GM23248 (cell line): Measurements from ENCODE around the gene SUSD4. TPM values are rescaled to one million over a fixed set of nuclear protein-coding genes. Genes with fewer than 3 reads are reported as not detected.

Source experiments
- DNase-seq: peaks from one replicate; pipeline ENCODE4 v3.0.0-alpha.2; 2015
- H2AFZ ChIP-seq: fragments of 200-600 bp; sonication (generic); 2 replicates; pipeline ENCODE4 v1.6.1; 2016; ENCODE audit warnings: antibody characterized with exemption
- H3F3A ChIP-seq: fragments of 200-600 bp; sonication (generic); 2 replicates; pipeline ENCODE4 v1.6.1; 2016; ENCODE audit warnings: mild to moderate bottlenecking, antibody characterized with exemption, mixed run types; ENCODE audit not compliant: insufficient read depth
- H3K27ac ChIP-seq: fragments of 200-600 bp; sonication (generic); 2 replicates; pipeline ENCODE4 v1.5.1; 2016; ENCODE audit warnings: mild to moderate bottlenecking
- H3K27me3 ChIP-seq: fragments of 200-600 bp; sonication (generic); replicated peaks from 2 replicates; pipeline ENCODE4 v1.6.1; 2016; ENCODE audit warnings: mild to moderate bottlenecking; ENCODE audit not compliant: insufficient read depth
- H3K36me3 ChIP-seq: fragments of 200-600 bp; sonication (generic); 2 replicates; pipeline ENCODE4 v1.6.1; 2016; ENCODE audit warnings: low read depth, mild to moderate bottlenecking
- H3K4me1 ChIP-seq: fragments of 200-600 bp; sonication (generic); 2 replicates; pipeline ENCODE4 v1.6.1; 2016; ENCODE audit warnings: mild to moderate bottlenecking; ENCODE audit not compliant: insufficient read depth
- H3K4me2 ChIP-seq: fragments of 200-600 bp; sonication (generic); one replicate; pipeline ENCODE4 v1.6.1; 2016; ENCODE audit warnings: mild to moderate bottlenecking; ENCODE audit not compliant: unreplicated experiment
- H3K4me3 ChIP-seq: fragments of 200-600 bp; sonication (generic); 2 replicates; pipeline ENCODE4 v1.5.1; 2016; ENCODE audit warnings: mild to moderate bottlenecking
- H3K79me2 ChIP-seq: fragments of 200-600 bp; sonication (generic); 2 replicates; pipeline ENCODE4 v1.6.1; 2016; ENCODE audit warnings: mild to moderate bottlenecking; ENCODE audit not compliant: insufficient read depth
- H3K9ac ChIP-seq: fragments of 200-600 bp; sonication (generic); 2 replicates; pipeline ENCODE4 v1.6.1; 2016; ENCODE audit warnings: mild to moderate bottlenecking
- H3K9me2 ChIP-seq: fragments of 200-600 bp; sonication (generic); 2 replicates; pipeline ENCODE4 v1.6.1; 2016; ENCODE audit warnings: mixed run types, mild to moderate bottlenecking, moderate library complexity; ENCODE audit not compliant: insufficient read depth
- H3K9me3 ChIP-seq: fragments of 200-600 bp; sonication (generic); one replicate; pipeline ENCODE4 v1.6.1; 2017; ENCODE audit warnings: low read depth
- H4K20me1 ChIP-seq: fragments of 200-600 bp; sonication (generic); 2 replicates; pipeline ENCODE4 v1.6.0; 2016; ENCODE audit not compliant: insufficient read depth
- EZH2 ChIP-seq: fragments of 200-600 bp; sonication (generic); IDR thresholded peaks from 2 replicates; pipeline ENCODE4 v1.6.1; 2018; ENCODE audit warnings: antibody characterized with exemption, mild to moderate bottlenecking; ENCODE audit not compliant: insufficient read depth, poor library complexity, severe bottlenecking
- EZH2phosphoT487 ChIP-seq: fragments of 200-600 bp; sonication (generic); IDR thresholded peaks from 2 replicates; pipeline ENCODE4 v1.6.1; 2018; ENCODE audit warnings: antibody characterized with exemption, moderate library complexity, mild to moderate bottlenecking, low read depth; ENCODE audit not compliant: insufficient read depth
- WGBS, 2 experiments: methylation state at CpG; one replicate each; pipeline ENCODE4 v1.1.6; 2015 to 2017; ENCODE audit warnings: low lambda C conversion rate in 2 of 2, low coverage in 1 of 2; ENCODE audit errors: missing lambda C conversion rate in 2 of 2; 5-methylcytosine and 5-hydroxymethylcytosine counted together
- in situ Hi-C: fragments of 300-500 bp; cut with MboI; formaldehyde crosslinking; loops from 2 replicates; pipeline ENCODE4 v1.15.0; 2020
- polyA plus RNA-seq: library from polyadenylated mRNA; unstranded; fragments of >200 nt; fragmentation: Nextera tagmentation; extraction: Ambion mirVana; gene quantifications from 2 replicates; pipeline ENCODE4 v1.2.1, GENCODE V29; 2016
- total RNA-seq: library from RNA; depleted of rRNA; stranded (reverse); fragments of >200 nt; shearing (Covaris generic); gene quantifications from 2 replicates; pipeline ENCODE4 v1.2.3, GENCODE V29; 2014

The SUSD4 gene
- total and polyA plus RNA-seq, 2 experiments from 2014 or later: 1.1 to 3.9 TPM

GRCh38 chr1:223216531-223217205 is 147.3 kb downstream of the SUSD4 start:
- no peaks in the 10 kb centered on the region for H3K27me3 ChIP-seq
- no peak overlapping the region for H3K27ac ChIP-seq
- no peaks in the 10 kb centered on the region for H3K79me2 ChIP-seq
- H3K36me3 ChIP-seq: no peaks in the 10 kb centered on the region
- no peak overlapping the region for H3K4me3 ChIP-seq
- WGBS, 2 experiments: 67 to 75% methylated on average over 5 of the region's 5 CpGs
- H3K9ac ChIP-seq: no peak overlapping the region
- no peak for DNase-seq
- H3K4me2 ChIP-seq: no peak overlapping the region
- no peaks in the 10 kb centered on the region for H3K4me1 ChIP-seq
- in situ Hi-C loops: no loop called here
- no peaks in the 10 kb centered on the region for H3K9me2 ChIP-seq
- no peaks in the 10 kb centered on the region for H4K20me1 ChIP-seq
- H2AFZ ChIP-seq: no peak overlapping the region
- H3F3A ChIP-seq: no peaks in the 10 kb centered on the region
- H3K9me3 ChIP-seq: no peaks in the 10 kb centered on the region
- TF ChIP-seq EZH2phosphoT487 (no peak), EZH2 (no peak)

GRCh38 chr1:223216074-223216473 is 147.9 kb downstream of the SUSD4 start:
- no peak overlapping the region for H3K27ac ChIP-seq

GRCh38 chr1:223215026-223215425 is 148.9 kb downstream of the SUSD4 start:
- no peaks in the 10 kb centered on the region for H3K27me3 ChIP-seq
- H3K4me2 ChIP-seq: no peak overlapping the region
- no peak overlapping the region for H3K27ac ChIP-seq
- no peaks in the 10 kb centered on the region for H3F3A ChIP-seq
- H3K9me2 ChIP-seq: no peaks in the 10 kb centered on the region
- H3K79me2 ChIP-seq: no peaks in the 10 kb centered on the region
- H3K9me3 ChIP-seq: no peaks in the 10 kb centered on the region
- H3K9ac ChIP-seq: no peak overlapping the region
- no peak overlapping the region for H3K4me3 ChIP-seq
- DNase-seq: no peak
- no peaks in the 10 kb centered on the region for H3K4me1 ChIP-seq
- WGBS, 2 experiments: 77 to 100% methylated on average over 5 to 6 of the region's 6 CpGs
- no peak for TF ChIP-seq EZH2phosphoT487
- in situ Hi-C loops: no loop called here
- H3K36me3 ChIP-seq: no peaks in the 10 kb centered on the region
- H4K20me1 ChIP-seq: no peaks in the 10 kb centered on the region
- H2AFZ ChIP-seq: no peak overlapping the region

More at GRCh38 chr1:223216074-223216473, 147.9 kb downstream of the SUSD4 start:
- Histone ChIP-seq H3K9me3 (no peaks in the 10 kb centered on the region), H2AFZ (no peak overlapping the region), H3K79me2 (no peaks in the 10 kb centered on the region), H4K20me1 (no peaks in the 10 kb centered on the region), H3K9ac (no peak overlapping the region), H3K36me3 (no peaks in the 10 kb centered on the region), H3F3A (no peaks in the 10 kb centered on the region), H3K4me1 (no peaks in the 10 kb centered on the region), H3K27me3 (no peaks in the 10 kb centered on the region), H3K4me2 (no peak overlapping the region), H3K4me3 (no peak overlapping the region), H3K9me2 (no peaks in the 10 kb centered on the region)
- 60 to 66% methylated on average over 6 of the region's 6 CpGs for WGBS, 2 experiments
- in situ Hi-C loops: no loop called here
- no peak for TF ChIP-seq EZH2phosphoT487
- no peak for TF ChIP-seq EZH2
- no peak for DNase-seq

GRCh38 chr1:223214261-223214807 is 149.6 kb downstream of the SUSD4 start:
- H3F3A ChIP-seq: no peaks in the 10 kb centered on the region
- no peak overlapping the region for H3K9ac ChIP-seq
- H3K4me1 ChIP-seq: no peaks in the 10 kb centered on the region
- 66 to 74% methylated on average over 5 of the region's 5 CpGs for WGBS, 2 experiments
- in situ Hi-C loops: no loop called here
- H3K27me3 ChIP-seq: no peaks in the 10 kb centered on the region
- no peaks in the 10 kb centered on the region for H3K79me2 ChIP-seq
- H2AFZ ChIP-seq: no peak overlapping the region
- H3K36me3 ChIP-seq: no peaks in the 10 kb centered on the region
- H3K9me3 ChIP-seq: no peaks in the 10 kb centered on the region
- no peak for DNase-seq
- H3K4me2 ChIP-seq: no peak overlapping the region
- H3K4me3 ChIP-seq: no peak overlapping the region
- H4K20me1 ChIP-seq: no peaks in the 10 kb centered on the region
- H3K9me2 ChIP-seq: no peaks in the 10 kb centered on the region
- H3K27ac ChIP-seq: no peak overlapping the region
- TF ChIP-seq EZH2 (no peak), EZH2phosphoT487 (no peak)
